PC-3 (cell line): Measurements from ENCODE around the gene RHOG.

Experiments used
- EZH2phosphoT487 ChIP-seq: fragments of 300-600 bp; sonication (generic); IDR thresholded peaks from 2 replicates; pipeline ENCODE4 v1.6.1; 2018; ENCODE audit warnings: mild to moderate bottlenecking, antibody characterized with exemption, low read length, borderline replicate concordance
- TF ChIP-seq, protein P1 (sequence below): fragments of 300-600 bp; sonication (generic); conservative IDR thresholded peaks from 2 replicates; pipeline ENCODE4 v1.5.1; 2017; ENCODE audit warnings: antibody characterized with exemption, low read depth, mild to moderate bottlenecking, low read length

DNA sequence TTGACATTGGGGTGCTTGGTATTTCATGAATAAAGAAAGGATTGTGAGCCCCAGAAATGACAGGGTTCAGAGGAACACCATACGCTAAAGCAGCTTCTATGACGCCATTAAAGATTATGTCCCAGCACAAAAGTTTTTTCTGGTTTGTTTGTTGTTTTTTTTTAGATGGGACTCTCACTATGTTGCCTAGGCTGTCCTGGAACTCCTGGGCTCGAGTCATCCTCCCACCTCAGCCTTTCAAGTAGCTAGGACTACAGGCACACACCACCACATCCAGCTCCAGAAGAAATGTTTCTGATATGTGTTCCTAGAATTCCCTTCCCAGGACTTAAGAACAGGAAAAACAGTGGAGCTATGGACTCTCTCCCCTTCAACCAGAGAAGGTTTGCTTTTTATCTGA lies 2.6 kb upstream of the RHOG start:
- TF ChIP-seq, protein P1, sequence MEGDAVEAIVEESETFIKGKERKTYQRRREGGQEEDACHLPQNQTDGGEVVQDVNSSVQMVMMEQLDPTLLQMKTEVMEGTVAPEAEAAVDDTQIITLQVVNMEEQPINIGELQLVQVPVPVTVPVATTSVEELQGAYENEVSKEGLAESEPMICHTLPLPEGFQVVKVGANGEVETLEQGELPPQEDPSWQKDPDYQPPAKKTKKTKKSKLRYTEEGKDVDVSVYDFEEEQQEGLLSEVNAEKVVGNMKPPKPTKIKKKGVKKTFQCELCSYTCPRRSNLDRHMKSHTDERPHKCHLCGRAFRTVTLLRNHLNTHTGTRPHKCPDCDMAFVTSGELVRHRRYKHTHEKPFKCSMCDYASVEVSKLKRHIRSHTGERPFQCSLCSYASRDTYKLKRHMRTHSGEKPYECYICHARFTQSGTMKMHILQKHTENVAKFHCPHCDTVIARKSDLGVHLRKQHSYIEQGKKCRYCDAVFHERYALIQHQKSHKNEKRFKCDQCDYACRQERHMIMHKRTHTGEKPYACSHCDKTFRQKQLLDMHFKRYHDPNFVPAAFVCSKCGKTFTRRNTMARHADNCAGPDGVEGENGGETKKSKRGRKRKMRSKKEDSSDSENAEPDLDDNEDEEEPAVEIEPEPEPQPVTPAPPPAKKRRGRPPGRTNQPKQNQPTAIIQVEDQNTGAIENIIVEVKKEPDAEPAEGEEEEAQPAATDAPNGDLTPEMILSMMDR = no peak
- TF ChIP-seq EZH2phosphoT487 = no peak
